ENCODE results near the gene SSX2IP.

DNA sequence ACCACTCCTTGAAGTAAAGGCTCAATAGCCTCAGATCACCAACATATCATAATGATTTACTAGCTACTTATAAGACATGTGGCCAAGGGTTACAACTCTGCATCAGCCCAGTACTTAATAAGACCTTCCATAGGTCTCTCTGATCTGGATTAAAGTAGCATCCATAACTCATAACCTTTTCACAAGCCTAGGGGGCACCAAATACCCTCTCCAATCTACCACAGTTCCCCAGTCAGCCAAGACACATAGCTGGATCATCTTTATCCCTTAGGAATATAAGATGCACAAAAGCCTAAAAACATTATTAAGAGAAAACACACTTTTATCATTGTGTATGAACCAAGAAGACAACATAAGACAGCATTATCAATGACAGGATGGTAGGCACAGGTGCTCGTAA is 22.1 kb downstream of the SSX2IP start:
- TF ChIP-seq, protein P1, sequence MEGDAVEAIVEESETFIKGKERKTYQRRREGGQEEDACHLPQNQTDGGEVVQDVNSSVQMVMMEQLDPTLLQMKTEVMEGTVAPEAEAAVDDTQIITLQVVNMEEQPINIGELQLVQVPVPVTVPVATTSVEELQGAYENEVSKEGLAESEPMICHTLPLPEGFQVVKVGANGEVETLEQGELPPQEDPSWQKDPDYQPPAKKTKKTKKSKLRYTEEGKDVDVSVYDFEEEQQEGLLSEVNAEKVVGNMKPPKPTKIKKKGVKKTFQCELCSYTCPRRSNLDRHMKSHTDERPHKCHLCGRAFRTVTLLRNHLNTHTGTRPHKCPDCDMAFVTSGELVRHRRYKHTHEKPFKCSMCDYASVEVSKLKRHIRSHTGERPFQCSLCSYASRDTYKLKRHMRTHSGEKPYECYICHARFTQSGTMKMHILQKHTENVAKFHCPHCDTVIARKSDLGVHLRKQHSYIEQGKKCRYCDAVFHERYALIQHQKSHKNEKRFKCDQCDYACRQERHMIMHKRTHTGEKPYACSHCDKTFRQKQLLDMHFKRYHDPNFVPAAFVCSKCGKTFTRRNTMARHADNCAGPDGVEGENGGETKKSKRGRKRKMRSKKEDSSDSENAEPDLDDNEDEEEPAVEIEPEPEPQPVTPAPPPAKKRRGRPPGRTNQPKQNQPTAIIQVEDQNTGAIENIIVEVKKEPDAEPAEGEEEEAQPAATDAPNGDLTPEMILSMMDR (IDR thresholded peaks at IDR 0.05; ENCODE audit: low read length), result peak; percentile 69; the same call in 1 of the 2 replicates
- TF ChIP-seq EZH2 (IDR thresholded peaks at IDR 0.05; ENCODE audit: borderline replicate concordance, low read length), result no peak
